HAP-1 (cell line): ENCODE measurements around the gene C1QTNF6.

Experiments
- DNase-seq, 2 experiments: peaks; one replicate each; pipeline ENCODE4 v3.0.0-alpha.2; 2016 to 2020; ENCODE audit warnings: low spot score in 2 of 2
- H3K27me3 ChIP-seq: fragments of 250-450 bp; sonication (Bioruptor Pico); 2 replicates; pipeline ENCODE4 v1.5.1; 2020; ENCODE audit warnings: low read depth, mild to moderate bottlenecking, moderate library complexity
- H3K36me3 ChIP-seq: fragments of 250-450 bp; sonication (Bioruptor Pico); replicated peaks from 2 replicates; pipeline ENCODE4 v1.5.1; 2020; ENCODE audit warnings: mild to moderate bottlenecking
- H3K4me1 ChIP-seq: fragments of 250-450 bp; sonication (Bioruptor Pico); 2 replicates; pipeline ENCODE4 v1.5.1; 2020; ENCODE audit warnings: mild to moderate bottlenecking
- H3K4me3 ChIP-seq: fragments of 250-450 bp; sonication (Bioruptor Pico); 2 replicates; pipeline ENCODE4 v1.5.1; 2020; ENCODE audit warnings: mild to moderate bottlenecking, moderate library complexity
- H3K9me3 ChIP-seq: fragments of 250-450 bp; sonication (Bioruptor Pico); 2 replicates; pipeline ENCODE4 v1.5.1; 2020; ENCODE audit warnings: mild to moderate bottlenecking, moderate library complexity
- in situ Hi-C: fragments of 300-500 bp; cut with MboI; formaldehyde crosslinking; loops from 3 replicates; pipeline ENCODE4 v1.14.3; 2020; ENCODE audit warnings: low sequenced_read_pairs, inconsistent platforms, mixed read lengths

Gene C1QTNF6

DNA sequence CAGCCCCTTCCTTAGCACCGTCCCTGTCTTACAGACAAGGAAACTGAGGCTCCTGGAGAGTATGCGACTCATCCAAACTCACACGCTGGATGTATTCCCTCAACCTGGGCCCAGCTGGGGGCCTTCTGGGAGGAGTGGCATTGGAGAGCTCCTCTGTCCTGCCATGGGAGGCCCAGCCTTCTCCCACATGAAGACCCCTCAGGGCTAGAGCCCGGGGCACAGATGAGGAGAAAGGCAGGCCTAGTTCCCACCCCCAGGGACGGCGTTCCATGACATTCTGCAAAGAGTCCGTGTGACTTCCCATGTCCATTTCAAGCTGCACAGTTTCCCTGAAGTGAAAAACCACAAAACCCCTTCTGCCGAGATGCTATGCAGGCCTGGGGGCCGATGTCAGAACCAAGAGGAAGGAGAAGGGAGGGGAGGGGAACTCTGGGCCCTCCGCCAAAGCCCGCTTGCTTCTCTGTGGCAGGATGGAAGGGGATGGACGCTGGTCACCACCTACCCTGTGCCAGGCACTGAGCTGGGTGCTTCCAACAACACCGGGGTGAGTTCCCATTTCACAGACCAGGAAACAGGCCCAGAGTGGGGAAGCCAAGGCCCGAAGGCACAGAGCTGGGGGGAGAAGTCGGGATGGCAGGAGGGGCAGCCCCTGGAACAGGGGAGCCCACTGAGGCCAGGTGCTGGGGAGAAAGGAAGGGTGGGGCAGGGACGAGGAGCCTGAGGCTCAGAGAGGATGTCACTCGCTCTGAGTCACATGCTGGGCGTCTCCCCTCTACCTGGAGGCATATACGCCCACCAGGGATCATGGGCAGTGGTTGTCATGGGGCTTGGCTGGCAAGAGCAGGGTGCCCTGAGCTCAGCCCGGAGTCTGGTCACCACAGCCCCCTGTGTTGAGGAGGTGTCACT lies 40.3 kb upstream of the C1QTNF6 start:
- no peaks in the 10 kb centered on the region for H3K36me3 ChIP-seq
- DNase-seq, result no peak

GRCh38 chr22:37226514-37226913 lies 38.5 kb upstream of the C1QTNF6 start:
- Histone ChIP-seq H3K4me3 (no peak overlapping the region), H3K36me3 (no peaks in the 10 kb centered on the region), H3K9me3 (no peaks in the 10 kb centered on the region), H3K27me3 (no peaks in the 10 kb centered on the region), H3K4me1 (no peaks in the 10 kb centered on the region)
- in situ Hi-C loops, result no loop called here
- no peak for DNase-seq

More for the DNA sequence above, 40.3 kb upstream of the C1QTNF6 start:
- in situ Hi-C loops, result no loop called here
- no peak overlapping the region for H3K4me3 ChIP-seq
- H3K9me3 ChIP-seq, result no peaks in the 10 kb centered on the region
- H3K4me1 ChIP-seq, result no peaks in the 10 kb centered on the region
- no peaks in the 10 kb centered on the region for H3K27me3 ChIP-seq

- no peak for DNase-seq
- in situ Hi-C loops, result no loop called here
- H3K9me3 ChIP-seq, result no peaks in the 10 kb centered on the region
- H3K27me3 ChIP-seq, result no peaks in the 10 kb centered on the region
- H3K36me3 ChIP-seq, result no peaks in the 10 kb centered on the region
- H3K4me3 ChIP-seq, result no peak overlapping the region
- no peaks in the 10 kb centered on the region for H3K4me1 ChIP-seq
These were observed 38.0 kb upstream of the C1QTNF6 start for GRCh38 chr22:37226087-37226486.

GRCh38 chr22:37225481-37225880 lies 37.4 kb upstream of the C1QTNF6 start:
- Histone ChIP-seq H3K36me3 (no peaks in the 10 kb centered on the region), H3K4me3 (no peak overlapping the region), H3K9me3 (no peaks in the 10 kb centered on the region), H3K4me1 (no peaks in the 10 kb centered on the region), H3K27me3 (no peaks in the 10 kb centered on the region)
- DNase-seq, result no peak
- in situ Hi-C loops, result no loop called here

GRCh38 chr22:37224757-37225420 lies 36.8 kb upstream of the C1QTNF6 start:
- no peak overlapping the region for H3K4me3 ChIP-seq
- no peaks in the 10 kb centered on the region for H3K4me1 ChIP-seq
- in situ Hi-C loops, result no loop called here
- no peaks in the 10 kb centered on the region for H3K9me3 ChIP-seq
- no peaks in the 10 kb centered on the region for H3K36me3 ChIP-seq
- no peak for DNase-seq
- no peaks in the 10 kb centered on the region for H3K27me3 ChIP-seq

- Histone ChIP-seq H3K36me3 (no peaks in the 10 kb centered on the region), H3K4me1 (no peaks in the 10 kb centered on the region), H3K27me3 (no peaks in the 10 kb centered on the region), H3K4me3 (no peak overlapping the region), H3K9me3 (no peaks in the 10 kb centered on the region)
- in situ Hi-C loops, result no loop called here
- DNase-seq, result no peak
These were observed 36.0 kb upstream of the C1QTNF6 start for GRCh38 chr22:37223965-37224551.

DNA sequence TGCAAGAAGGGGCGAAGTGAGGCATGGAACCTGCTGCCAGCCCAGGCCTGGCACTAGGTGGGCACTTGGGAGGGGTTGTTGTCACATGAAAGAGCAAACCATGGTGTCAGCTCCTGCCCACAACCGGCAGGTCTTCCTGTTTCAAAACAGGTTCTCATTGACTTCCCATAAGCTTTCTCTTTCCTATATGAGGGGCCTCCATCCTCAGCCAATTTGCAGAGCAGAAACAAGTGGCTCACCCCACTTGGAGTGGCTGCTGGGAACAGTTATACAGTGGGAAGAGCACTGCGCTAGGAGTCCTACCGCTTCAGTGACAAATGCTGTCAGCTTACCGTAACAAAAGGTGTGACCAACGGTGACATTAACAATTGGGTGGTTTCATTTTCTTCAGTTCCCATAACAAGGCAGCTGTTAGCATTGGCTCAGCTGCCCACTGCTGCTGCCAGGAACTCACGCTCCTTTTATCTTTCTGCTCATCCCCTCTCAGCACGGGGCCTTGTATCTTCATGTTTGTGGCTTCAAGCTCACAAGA lies 34.5 kb upstream of the C1QTNF6 start:
- Histone ChIP-seq H3K9me3 (no peaks in the 10 kb centered on the region), H3K4me3 (no peak overlapping the region), H3K27me3 (no peaks in the 10 kb centered on the region), H3K36me3 (no peaks in the 10 kb centered on the region), H3K4me1 (no peaks in the 10 kb centered on the region)
- DNase-seq, result no peak
- in situ Hi-C loops, result no loop called here

DNA sequence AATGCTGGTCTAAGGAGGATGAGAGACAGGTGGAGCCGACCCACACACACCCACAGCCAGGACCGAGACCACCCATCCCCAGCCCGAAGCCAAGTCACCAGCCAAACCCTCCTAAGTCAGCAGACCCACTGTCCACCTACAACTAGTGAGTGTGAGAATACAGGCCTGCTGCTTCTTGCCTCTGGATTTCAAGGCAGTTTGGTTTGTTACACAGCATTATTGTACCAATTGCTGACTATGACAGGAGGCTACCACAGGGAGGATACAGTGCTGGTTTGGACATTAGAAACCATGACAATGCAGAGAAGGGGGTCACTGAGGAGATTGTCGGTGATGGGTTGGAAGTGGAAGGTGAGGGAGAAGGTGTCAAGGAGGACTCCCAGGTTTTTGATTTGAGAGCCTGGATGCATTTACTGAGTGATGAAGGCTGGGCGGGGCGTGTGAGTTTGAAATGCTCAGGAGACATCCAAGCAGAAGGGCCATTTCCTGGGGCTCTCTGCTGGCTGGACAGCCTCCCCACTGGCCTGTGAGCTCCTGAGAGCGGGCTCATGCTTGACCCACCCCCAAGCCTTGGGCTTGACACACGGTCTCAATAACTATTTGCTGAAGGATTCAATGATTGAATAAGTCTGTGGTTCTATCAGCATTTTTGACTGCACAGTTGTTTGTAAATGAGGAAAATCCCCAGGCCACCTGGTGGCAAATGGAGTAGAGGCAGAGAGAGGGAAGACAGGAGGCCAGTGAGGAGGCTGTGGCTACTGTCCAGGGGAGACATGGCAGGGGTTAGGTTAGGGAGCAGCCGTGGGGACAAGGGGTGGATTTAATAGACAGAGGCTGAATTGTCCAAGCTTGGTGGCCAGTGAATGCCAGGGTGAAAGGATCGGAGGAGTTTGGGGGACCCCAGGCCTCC lies 33.6 kb upstream of the C1QTNF6 start:
- Histone ChIP-seq H3K9me3 (no peaks in the 10 kb centered on the region), H3K36me3 (no peaks in the 10 kb centered on the region), H3K27me3 (no peaks in the 10 kb centered on the region), H3K4me3 (no peak overlapping the region), H3K4me1 (no peaks in the 10 kb centered on the region)
- DNase-seq, result no peak
- in situ Hi-C loops, result no loop called here

GRCh38 chr22:37220543-37220981 lies 32.5 kb upstream of the C1QTNF6 start:
- no peaks in the 10 kb centered on the region for H3K4me1 ChIP-seq
- H3K36me3 ChIP-seq, result no peaks in the 10 kb centered on the region
- H3K4me3 ChIP-seq, result no peak overlapping the region
- H3K9me3 ChIP-seq, result no peaks in the 10 kb centered on the region
- H3K27me3 ChIP-seq, result no peaks in the 10 kb centered on the region
- DNase-seq, result no peak
- in situ Hi-C loops, result no loop called here

DNA sequence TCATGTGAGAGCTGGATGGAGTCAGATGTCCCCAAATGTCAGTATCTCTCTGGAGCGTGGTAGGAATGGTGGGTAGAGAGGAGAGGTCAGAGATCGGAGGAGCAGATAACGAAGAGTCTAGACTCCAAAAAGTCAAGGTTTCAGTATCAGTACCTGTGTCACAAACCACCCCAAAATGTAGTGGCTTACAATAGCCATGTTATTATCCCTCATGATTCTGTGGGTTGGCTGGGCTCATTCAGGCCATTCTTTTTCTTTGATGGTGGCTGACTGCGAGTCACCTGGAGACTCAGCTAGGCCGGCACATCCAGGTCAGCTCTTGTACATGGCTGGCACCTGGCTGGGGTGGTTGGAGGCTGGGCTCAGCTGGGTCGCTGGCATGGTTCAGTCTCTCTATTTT lies 31.5 kb upstream of the C1QTNF6 start:
- no peak for DNase-seq
- Histone ChIP-seq H3K36me3 (no peaks in the 10 kb centered on the region), H3K9me3 (no peaks in the 10 kb centered on the region), H3K27me3 (no peaks in the 10 kb centered on the region), H3K4me1 (no peaks in the 10 kb centered on the region), H3K4me3 (no peak overlapping the region)
- in situ Hi-C loops, result no loop called here

DNA sequence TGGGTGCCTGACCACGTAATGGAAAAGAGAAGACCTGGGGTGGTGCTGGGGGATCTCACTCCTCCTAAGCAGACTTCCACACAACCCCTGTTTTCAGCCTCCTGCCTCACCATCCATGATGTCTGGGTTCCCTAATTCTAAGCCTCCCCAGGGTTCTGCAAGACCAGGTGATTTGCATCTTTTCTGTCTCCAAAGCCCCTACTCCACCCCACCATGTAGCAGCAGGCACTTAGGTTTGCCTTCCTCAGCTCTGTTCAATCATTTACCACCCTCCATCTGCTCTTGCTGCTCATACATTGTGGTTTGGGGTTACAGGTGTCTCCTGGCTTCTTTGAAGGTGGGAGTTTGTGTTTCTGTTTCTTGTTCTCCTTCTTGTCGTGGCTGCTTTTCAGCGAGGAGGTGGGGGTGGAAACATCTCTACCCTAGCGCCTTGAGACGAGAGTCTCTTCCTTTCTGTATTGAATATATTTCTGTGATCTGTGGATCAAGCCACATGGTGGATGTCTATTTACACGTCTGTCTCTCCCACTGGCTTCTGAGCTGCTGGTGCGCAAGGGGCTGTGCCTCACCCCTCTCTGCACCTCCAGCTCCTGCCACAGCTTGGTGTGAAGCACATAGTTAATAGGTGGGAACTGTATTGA lies 30.8 kb upstream of the C1QTNF6 start:
- no peak for DNase-seq
- Histone ChIP-seq H3K9me3 (no peaks in the 10 kb centered on the region), H3K4me3 (no peak overlapping the region), H3K27me3 (no peaks in the 10 kb centered on the region), H3K4me1 (no peaks in the 10 kb centered on the region), H3K36me3 (no peaks in the 10 kb centered on the region)
- in situ Hi-C loops, result no loop called here

- no peak for DNase-seq
- Histone ChIP-seq H3K27me3 (no peaks in the 10 kb centered on the region), H3K4me3 (no peak overlapping the region), H3K4me1 (no peaks in the 10 kb centered on the region), H3K9me3 (no peaks in the 10 kb centered on the region), H3K36me3 (no peaks in the 10 kb centered on the region)
- in situ Hi-C loops, result no loop called here
These were observed 30.3 kb upstream of the C1QTNF6 start for GRCh38 chr22:37218399-37218770.

- no peaks in the 10 kb centered on the region for H3K4me1 ChIP-seq
- H3K4me3 ChIP-seq, result no peak overlapping the region
- no peaks in the 10 kb centered on the region for H3K36me3 ChIP-seq
- no peaks in the 10 kb centered on the region for H3K9me3 ChIP-seq
- in situ Hi-C loops, result no loop called here
- H3K27me3 ChIP-seq, result 0 out of 2 replicates have a peak, but pooled peaks cover 3% of the 10 kb centered on the region
- no peak for DNase-seq
These were observed 27.8 kb upstream of the C1QTNF6 start for GRCh38 chr22:37215890-37216289.
